Esophagus muscularis mucosa (tissue), 4 donors: Measurements from ENCODE around the gene GFI1B. TPM values are rescaled to one million over a fixed set of nuclear protein-coding genes. Genes with fewer than 3 reads are reported as not detected.

Experiments
- DNase-seq: peaks from one replicate; pipeline ENCODE4 v3.0.0-alpha.2; 2017; ENCODE audit errors: extremely low spot score
- H3K27ac ChIP-seq, 4 donors: fragments of 200-600 bp; sonication (generic); replicated peaks in 1 of 4; 1 replicate in 3 of 4; 2 replicates in 1 of 4; pipeline ENCODE4 v1.5.1; 2016 to 2019; ENCODE audit warnings: mild to moderate bottlenecking in 1 of 4
- H3K27me3 ChIP-seq, 4 donors: fragments of 200-600 bp; sonication (generic); one replicate each; pipeline versions ENCODE4 v1.5.1 to v1.6.0; 2016 to 2019
- H3K36me3 ChIP-seq, 4 donors: fragments of 200-600 bp; sonication (generic); one replicate each; pipeline ENCODE4 v1.5.1; 2016 to 2019
- H3K4me1 ChIP-seq, 4 donors: fragments of 200-600 bp; sonication (generic); one replicate each; pipeline ENCODE4 v1.5.1; 2016 to 2019
- H3K4me3 ChIP-seq, 4 donors: fragments of 200-600 bp; sonication (generic); 1 replicate in 2 of 4; 2 replicates in 2 of 4; pipeline ENCODE4 v1.5.1; 2016 to 2019; ENCODE audit warnings: mild to moderate bottlenecking in 4 of 4, moderate library complexity in 1 of 4
- H3K9me3 ChIP-seq, 4 donors: fragments of 200-600 bp; sonication (generic); 1 replicate in 3 of 4; 2 replicates in 1 of 4; pipeline ENCODE4 v1.5.1; 2016 to 2019
- CTCF ChIP-seq, 3 experiments: fragments of 200-600 bp in 2 of 3; fragments of 450-650 bp in 1 of 3; sonication (generic) in 2 of 3; IDR thresholded peaks; one replicate each; pipeline ENCODE4 v1.5.1; 2017 to 2019; ENCODE audit warnings: antibody characterized with exemption in 3 of 3, mild to moderate bottlenecking in 2 of 3, moderate library complexity in 1 of 3
- EP300 ChIP-seq: sonication (generic); formaldehyde crosslinking; IDR thresholded peaks from one replicate; pipeline ENCODE4 v1.6.1; 2017; ENCODE audit warnings: antibody characterized with exemption
- POLR2A ChIP-seq: fragments of 450-650 bp; IDR thresholded peaks from one replicate; pipeline ENCODE4 v1.6.1; 2017; ENCODE audit warnings: antibody characterized with exemption, moderate library complexity, mild to moderate bottlenecking, low read depth
- POLR2AphosphoS5 ChIP-seq, 2 donors: sonication (generic); formaldehyde crosslinking; IDR thresholded peaks; one replicate each; pipeline ENCODE4 v1.6.1; 2017; ENCODE audit warnings: antibody characterized with exemption in 2 of 2
- WGBS: methylation state at CpG from one replicate; pipeline ENCODE4 v1.1.5; 2018; 5-methylcytosine and 5-hydroxymethylcytosine counted together
- intact Hi-C: fragments of 100-400 bp; cut with DNase I; formaldehyde crosslinking; loops from one replicate; pipeline ENCODE4 v1.15.1; 2023
- total RNA-seq, 4 donors: library from RNA; depleted of rRNA; stranded (reverse); fragments of >200 nt; gene quantifications; one replicate each; pipeline versions ENCODE4 v1.1.0 to v1.2.1, GENCODE V29; 2016

Gene GFI1B
- total RNA-seq, 4 donors from 2014 or later: 0.17 TPM; not detected in 3

GRCh38 chr9:133004091-133004998, 25.9 kb downstream of the GFI1B start:
- Histone ChIP-seq H3K27ac (no peak overlapping the region), H3K4me3 (no peak overlapping the region), H3K9me3 (no peaks in the 10 kb centered on the region), H3K36me3 (no peaks in the 10 kb centered on the region), H3K4me1 (no peaks in the 10 kb centered on the region), H3K27me3 (peaks cover 0 to 88% (median 0%) of the 10 kb centered on the region in 4 donors)
- intact Hi-C loops: no loop called here
- no peak for DNase-seq
- no peak for TF ChIP-seq POLR2A
- TF ChIP-seq CTCF (IDR thresholded peaks at IDR 0.05): no peak
- no peak for TF ChIP-seq EP300
- TF ChIP-seq POLR2AphosphoS5 (IDR thresholded peaks at IDR 0.05): no peak
- 62% methylated on average over 9 of the region's 9 CpGs for WGBS

GRCh38 chr9:133004999-133005760, 26.7 kb downstream of the GFI1B start:
- H3K4me1 ChIP-seq: no peaks in the 10 kb centered on the region
- no peak overlapping the region for H3K4me3 ChIP-seq
- H3K9me3 ChIP-seq: peaks cover 0 to 7% (median 0%) of the 10 kb centered on the region in 4 donors
- H3K27me3 ChIP-seq: peaks cover 0 to 79% (median 0%) of the 10 kb centered on the region in 4 donors
- intact Hi-C loops: no loop called here
- WGBS: 86% methylated on average over 14 of the region's 14 CpGs
- H3K36me3 ChIP-seq: no peaks in the 10 kb centered on the region
- no peak overlapping the region for H3K27ac ChIP-seq
- no peak for DNase-seq
- TF ChIP-seq EP300 (no peak), POLR2A (no peak), CTCF (IDR thresholded peaks at IDR 0.05) (no peak), POLR2AphosphoS5 (IDR thresholded peaks at IDR 0.05) (no peak)

GRCh38 chr9:133005957-133006356, 27.5 kb downstream of the GFI1B start:
- no peaks in the 10 kb centered on the region for H3K36me3 ChIP-seq
- H3K27ac ChIP-seq: no peak overlapping the region
- H3K27me3 ChIP-seq: peaks cover 0 to 72% (median 0%) of the 10 kb centered on the region in 4 donors
- DNase-seq: no peak
- peaks cover 0 to 12% (median 4%) of the 10 kb centered on the region in 4 donors for H3K9me3 ChIP-seq
- TF ChIP-seq POLR2A (no peak), EP300 (no peak), CTCF (IDR thresholded peaks at IDR 0.05) (no peak), POLR2AphosphoS5 (IDR thresholded peaks at IDR 0.05) (no peak)
- WGBS: 73% methylated on average over 3 of the region's 3 CpGs
- no peak overlapping the region for H3K4me3 ChIP-seq
- H3K4me1 ChIP-seq: no peaks in the 10 kb centered on the region
- intact Hi-C loops: no loop called here

GRCh38 chr9:133006731-133007352, 28.3 kb downstream of the GFI1B start:
- Histone ChIP-seq H3K27ac (no peak overlapping the region), H3K9me3 (peaks cover 0 to 14% (median 4%) of the 10 kb centered on the region in 4 donors), H3K27me3 (peaks cover 0 to 65% (median 0%) of the 10 kb centered on the region in 4 donors), H3K36me3 (no peaks in the 10 kb centered on the region), H3K4me3 (no peak overlapping the region), H3K4me1 (no peaks in the 10 kb centered on the region)
- TF ChIP-seq POLR2A: no peak
- no peak for TF ChIP-seq CTCF (IDR thresholded peaks at IDR 0.05)
- TF ChIP-seq EP300: no peak
- TF ChIP-seq POLR2AphosphoS5 (IDR thresholded peaks at IDR 0.05): no peak
- DNase-seq: no peak
- intact Hi-C loops: no loop called here
- 88% methylated on average over 5 of the region's 5 CpGs for WGBS
